Activated CD8-positive, alpha-beta memory T cell treated with anti-CD3 and anti-CD28 coated beads for 24 hours (primary cell): ENCODE measurements around the gene RBMS3.
"Not testable (repeated sequence)": the region's sequence is repeated elsewhere in the genome, so short reads cannot be mapped to it uniquely, and the experiment has no call there.

Experiments used
- DNase-seq: peaks from one replicate; pipeline ENCODE4 v3.0.0-alpha.2; 2020

Gene RBMS3

DNA sequence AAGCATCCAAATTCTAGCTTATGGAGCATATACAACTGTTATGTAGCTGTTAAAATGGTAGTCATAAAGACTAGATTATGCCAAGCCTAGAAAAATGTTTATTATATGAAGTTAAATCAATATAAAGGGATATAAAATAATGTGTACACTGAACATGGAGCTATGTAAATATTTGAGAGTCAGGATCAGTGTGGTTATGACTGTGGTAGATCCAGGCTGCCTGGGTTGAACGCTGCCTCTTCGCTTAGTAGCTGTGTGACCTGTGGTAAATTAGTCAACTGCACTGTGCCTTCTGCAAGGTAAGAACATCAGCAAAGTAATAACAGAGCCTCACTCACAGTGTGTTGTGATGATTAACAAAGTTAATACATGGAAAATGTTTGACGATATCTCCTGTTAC lies 212.2 kb downstream of the RBMS3 start:
- no peak for DNase-seq

DNA sequence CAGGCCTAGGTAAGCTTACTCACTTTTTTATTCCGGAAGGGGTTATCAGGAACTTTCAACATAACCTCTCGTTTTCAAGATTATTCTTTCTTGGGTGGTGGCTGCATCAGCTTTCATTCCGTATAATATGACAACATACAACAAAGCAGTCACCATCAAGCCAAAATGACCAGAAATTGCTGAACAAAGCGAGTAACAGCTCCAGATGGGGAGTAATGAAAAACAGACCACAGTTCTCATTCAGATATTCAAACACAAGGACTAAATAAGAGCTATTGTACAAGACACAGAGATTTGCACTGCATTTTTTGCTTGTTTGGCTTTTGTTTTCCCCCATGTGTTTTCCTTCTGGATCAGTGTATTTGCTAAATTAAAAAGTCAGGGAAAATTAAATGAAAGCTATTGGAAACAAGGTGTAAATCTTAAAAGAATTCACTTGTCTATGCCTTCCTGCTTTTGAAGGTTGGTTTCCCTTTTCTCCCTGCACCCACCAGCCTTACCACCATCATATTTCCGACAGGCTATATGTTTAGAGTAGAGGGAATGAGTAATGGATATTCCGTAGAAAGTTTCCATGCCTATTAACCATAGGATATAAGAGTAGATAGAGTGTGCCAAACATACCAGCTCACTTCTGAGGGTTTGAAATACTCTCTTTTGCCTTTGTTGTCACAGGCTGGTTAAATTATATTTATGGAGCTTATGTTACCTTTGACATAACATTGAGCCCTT lies 213.6 kb downstream of the RBMS3 start:
- no peak for DNase-seq

DNA sequence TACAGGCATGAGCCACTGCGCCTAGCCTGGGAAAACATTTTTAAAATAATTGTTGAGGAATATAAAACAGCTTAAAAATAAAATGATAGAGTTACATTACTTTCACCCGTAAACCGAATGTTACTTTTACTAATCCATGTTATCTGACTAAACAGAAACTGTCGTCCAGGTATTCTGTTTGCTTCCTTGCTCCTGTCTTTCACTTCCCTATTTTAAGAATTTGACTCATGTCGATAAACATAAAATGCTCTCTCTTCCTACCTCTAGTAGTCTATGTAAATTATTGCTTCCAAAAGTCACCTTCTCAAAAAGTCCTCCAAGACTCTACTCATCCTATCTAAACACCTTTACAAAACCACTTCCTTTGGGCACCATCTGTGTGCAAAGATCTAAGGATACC lies 216.4 kb downstream of the RBMS3 start:
- DNase-seq: no peak

DNA sequence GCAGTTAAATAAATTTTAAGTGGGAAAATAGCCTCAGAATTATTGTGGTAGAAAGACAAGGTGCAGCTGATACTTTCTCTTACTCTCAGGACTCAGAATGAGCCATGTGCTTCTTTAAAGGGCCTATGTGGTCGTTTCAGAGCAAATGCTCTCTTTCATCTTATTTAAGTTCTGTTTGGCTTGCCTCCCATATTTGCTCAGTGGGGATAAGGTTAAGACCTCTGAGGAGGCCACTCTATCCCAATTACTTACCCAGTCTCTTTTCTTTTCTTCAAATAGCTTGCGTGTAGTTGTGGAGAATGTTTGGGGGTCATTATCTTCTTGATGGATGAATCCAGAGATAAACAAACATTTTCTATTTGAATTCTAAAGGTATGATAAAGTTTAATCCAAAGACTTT lies 221.9 kb downstream of the RBMS3 start:
- DNase-seq: no peak

DNA sequence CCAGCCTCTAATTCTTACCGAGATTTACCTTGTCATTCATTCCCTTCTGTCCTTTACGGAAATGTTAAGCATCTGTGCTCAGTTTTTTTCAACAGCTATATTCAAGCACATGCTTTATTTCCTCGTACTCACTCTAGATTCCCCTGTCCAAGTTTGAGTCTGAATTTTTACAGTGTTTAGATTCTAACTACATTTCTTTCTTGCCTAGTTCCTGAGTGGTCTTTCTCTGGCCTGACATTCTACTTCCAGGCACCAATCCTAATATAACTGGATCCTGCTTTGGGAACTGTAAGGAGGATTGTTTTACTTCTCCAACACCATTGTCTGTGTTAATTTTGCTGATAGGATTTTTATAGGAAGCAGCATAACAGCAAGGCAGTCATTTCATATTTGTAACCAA lies 222.4 kb downstream of the RBMS3 start:
- DNase-seq: no peak

DNA sequence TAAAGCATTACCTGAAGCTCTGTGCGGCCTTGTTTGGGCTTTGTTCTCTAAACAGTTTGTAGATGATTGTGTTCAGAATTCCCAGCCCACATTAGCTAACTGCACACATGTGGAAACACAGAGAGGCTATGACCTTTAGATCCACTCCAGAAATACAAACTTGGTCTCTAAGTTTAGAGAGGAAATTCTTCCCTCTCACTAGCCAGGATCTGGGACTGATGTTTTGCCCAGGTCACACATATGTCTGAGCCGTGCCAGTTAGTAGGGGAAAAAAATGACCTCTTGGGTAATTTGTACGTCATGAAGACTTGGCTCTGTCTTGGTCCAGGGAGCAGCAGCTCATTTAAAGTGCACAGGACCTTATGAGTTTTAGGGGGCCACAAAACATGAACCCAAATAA lies 223.1 kb downstream of the RBMS3 start:
- DNase-seq: no peak

DNA sequence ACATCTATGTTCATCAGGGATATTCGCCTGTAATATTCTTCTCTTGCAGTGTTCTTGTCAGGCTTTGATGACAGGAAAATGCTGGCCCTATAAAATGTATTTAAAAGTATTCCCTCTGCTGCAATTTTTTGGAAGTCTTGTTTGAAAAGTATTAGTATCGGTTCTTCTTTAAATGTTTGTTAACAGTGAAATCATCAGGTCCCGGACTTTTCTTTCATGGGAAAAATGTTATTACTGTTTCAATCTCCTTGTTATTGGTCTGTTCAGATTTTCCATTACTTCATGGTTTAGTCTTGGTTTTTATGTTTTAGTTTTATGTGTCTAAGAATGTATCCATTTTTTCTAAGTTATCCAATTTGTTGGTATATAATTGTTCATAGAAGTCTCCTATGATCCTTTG lies 225.6 kb downstream of the RBMS3 start:
- DNase-seq: no peak

DNA sequence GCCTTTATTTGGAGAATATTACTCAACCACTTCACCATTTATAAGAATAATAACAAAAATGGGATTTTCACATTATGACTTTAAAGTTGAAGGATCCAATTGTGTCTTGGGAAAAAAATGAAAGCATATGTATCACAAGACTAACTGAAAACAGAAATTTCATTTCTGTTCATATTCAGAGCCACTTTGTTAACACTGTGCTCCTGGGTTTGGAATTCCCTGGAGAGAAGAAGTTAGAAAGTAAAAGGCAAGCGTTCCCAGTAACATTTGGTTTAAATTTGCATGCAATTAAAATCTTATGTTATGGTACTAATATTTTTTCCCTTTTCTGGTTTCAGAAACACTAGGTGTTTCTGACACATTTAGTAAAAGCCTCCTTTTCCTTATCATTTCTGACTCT lies 230.8 kb downstream of the RBMS3 start:
- DNase-seq: no peak

DNA sequence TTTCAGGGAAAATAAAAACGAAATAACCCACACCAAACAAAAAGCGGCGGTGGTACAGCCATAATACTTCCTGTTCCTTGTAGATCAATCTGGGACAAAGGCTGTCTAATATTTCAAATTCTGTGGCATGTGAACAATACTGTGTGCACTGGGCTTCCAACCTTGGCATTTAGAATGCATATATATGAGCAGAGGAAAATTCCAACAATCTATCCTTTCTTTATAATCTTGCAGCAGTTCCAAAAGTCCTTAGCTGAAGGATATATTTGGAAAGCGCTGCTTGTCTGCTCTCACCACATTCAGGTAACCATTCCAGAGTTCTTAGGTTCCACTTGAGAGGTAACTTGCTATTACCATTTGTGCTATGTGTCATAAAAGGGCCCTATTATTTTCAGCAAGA lies 231.8 kb downstream of the RBMS3 start:
- DNase-seq: no peak

DNA sequence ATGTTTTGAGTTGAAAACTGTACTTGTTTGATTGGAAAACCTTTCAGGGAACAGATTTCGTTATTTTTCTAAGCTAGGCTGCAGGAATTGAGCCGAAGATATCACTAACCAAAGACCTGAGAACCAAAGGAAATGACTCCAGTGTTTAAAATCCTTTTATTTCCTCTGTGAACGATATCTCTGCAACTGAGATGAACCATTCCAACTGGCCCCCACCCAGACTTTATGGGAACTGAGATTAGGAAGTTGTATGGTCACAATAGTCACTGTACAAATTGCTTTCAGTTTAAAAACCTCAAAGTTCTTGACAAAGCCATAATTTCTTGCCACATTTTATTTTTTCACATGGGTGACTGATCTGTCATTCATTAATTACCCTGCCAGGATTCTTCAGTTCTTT lies 232.4 kb downstream of the RBMS3 start:
- no peak for DNase-seq

DNA sequence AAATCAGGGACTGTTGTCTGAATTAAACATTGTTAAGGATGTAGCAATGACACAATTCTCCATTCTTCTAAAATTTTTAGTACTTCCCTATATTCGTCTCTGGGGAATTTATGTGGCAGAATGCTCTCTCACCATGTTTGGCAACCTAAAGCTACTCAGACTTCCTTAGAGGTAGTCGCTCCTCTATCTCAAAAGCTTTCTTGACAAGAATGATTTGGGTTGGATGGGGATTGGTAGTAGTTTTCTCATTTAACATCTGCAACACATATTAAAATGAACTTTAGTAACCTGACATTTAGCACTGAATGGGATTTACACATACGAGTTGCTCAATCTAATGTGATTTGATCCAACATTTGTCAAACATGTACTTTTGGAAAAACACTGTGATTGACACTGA lies 233.3 kb downstream of the RBMS3 start:
- no peak for DNase-seq

DNA sequence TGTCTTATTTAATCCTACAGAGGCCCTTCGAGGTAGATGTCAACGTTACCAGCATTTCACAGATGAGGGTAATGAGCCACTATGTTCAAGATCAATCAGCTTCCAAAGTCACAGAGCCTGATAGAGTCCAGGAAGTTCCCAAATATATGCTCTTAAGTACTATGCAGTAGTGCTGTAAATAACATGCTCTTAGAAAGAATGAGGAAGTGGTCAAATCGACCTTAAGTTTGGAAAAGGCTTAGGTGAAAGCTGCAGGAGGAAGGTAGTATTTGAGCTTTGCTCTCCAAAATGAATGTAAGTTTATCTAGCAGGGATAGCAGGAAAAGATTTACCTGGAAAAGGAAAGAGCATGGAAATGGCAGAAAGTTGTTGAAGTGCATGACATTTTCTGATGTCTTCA lies 234.0 kb downstream of the RBMS3 start:
- no peak for DNase-seq

DNA sequence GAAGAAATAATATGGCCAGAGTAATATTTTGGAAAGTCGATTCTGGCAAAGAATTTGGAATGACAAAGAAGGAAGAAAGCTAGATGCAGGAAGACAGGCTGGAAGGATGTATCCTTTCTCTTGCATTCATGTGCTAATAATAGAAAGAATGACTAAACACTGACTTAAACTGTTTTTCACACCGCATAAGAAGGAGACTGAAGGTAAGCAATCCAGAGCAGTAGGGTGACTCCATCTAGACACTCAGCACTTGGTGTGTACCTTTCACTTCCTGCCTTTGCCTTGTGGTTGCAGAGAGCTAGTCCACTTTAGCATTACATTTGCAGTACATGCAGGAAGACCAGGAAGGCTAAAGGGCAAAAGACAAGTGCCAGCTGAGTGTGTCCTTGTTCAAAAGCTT lies 234.6 kb downstream of the RBMS3 start:
- no peak for DNase-seq

DNA sequence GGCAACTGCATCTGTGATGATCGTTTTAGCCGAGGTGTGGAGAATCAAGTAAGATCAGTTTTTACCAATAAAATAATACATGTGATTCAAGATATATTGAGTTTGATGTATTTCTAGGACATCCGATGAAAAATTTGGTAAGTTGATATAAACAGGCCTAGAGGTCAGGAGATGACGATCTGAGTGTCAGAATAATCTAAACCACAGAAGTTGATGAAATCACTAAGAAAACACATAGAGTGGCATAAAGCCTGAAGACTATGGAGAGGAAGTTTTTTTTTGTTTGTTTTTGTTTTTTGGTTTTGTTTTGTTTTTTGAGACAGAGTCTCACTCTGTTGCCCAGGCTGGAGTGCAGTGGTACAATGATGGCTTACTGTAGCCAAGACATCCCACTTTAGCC lies 235.3 kb downstream of the RBMS3 start:
- DNase-seq: no peak

DNA sequence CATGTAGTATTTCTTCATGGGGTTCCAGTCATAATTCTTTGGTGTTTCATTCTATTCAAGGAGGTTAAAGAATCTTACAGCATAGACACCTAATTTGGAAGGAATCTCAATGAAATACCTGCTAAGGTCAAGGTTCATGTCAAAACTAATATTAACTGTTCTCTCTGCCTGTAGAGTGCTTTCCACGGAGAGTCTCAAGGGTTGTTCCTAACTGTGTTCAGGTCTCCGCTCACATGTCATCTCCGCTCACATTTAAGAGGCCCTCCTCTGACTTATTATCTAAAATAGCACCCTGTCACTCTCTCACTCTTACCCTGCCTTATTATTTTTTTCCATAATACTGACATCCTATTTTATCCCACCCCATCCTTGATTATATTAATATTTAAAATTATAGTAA lies 239.9 kb downstream of the RBMS3 start:
- DNase-seq: no peak

DNA sequence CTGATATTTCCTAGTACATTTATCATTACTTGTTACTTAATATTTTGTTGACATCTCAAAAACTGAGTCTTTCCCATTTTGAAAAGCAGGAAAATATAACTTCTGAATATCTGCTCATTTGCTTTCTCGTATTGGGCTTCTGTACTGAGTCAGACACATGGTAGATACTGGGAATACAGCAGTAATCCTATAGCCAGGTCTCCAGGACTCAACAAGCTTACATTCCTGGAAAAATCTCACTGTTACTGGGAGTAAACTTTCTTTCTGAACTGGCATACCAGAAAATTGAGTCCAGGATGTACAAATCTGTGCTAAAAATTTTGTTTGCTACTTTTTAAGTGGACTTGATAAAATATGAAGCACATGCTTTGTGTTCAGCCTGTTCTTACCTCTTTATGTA lies 240.4 kb downstream of the RBMS3 start:
- no peak for DNase-seq

DNA sequence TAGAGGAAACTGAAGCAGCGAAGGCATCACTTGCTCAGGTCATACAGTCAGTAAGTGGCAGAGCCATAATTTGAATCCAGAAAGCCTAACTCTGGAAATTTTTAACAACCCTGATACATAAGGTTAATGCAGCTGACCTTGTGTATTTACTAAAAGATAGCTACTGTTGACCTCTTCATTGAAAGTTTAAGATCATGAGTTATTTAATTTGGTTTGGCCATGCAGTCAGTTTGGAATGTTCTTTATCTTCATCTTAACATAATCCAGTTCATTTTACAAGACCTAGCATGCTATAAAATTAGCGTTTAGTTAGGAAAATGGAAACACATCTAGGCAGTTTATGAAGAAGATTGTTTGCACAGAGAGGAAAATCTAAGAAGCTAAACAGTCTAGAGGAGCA lies 240.9 kb downstream of the RBMS3 start:
- DNase-seq: no peak

DNA sequence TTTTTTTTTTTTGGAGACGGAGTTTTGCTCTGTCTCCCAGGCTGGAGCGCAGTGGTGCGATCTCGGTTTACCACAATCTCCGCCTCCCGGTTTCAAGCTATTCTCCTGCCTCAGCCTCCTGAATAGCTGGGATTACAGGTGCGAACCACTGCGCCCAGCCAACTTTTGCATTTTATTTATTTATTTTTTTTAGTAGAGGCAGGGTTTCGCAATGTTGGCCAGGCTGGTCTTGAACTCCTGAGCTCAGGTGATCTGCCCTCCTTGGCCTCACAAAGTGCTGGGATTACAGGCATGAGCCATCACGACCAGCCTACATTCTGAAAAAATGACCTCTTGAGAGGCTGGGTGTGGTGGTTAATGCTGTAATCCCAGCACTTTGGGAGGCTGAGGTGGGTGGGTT lies 243.6 kb downstream of the RBMS3 start:
- not testable (repeated sequence) for DNase-seq

DNA sequence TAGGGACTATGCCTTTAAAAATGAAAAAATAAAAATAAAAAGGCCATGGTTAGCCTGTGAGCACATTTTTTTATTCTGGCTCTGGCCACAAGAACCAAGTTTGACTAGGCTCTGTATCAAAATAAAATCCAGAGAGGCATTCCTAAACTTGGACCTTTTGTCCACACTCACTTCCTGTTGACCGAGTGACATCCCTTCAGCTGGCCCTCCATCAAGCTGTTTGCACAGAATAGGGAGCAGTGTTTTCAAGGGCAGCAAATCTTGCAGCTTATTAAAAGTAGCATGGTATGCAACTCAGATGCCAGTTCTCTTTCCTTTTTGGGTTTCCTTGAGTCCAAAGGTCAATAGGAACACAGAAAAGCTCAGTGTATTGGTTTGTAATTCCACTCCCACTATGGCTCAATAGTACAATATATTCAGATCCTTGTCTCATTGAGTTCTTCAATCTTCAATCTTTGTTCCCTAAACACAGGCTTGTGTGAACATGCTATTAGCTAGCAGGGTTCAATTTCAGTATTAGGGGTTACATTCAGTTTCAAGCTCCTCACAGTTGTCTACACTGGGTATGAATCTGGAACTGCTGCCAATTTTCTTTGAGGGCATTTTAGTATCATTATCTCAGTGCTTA lies 244.5 kb downstream of the RBMS3 start:
- no peak for DNase-seq

DNA sequence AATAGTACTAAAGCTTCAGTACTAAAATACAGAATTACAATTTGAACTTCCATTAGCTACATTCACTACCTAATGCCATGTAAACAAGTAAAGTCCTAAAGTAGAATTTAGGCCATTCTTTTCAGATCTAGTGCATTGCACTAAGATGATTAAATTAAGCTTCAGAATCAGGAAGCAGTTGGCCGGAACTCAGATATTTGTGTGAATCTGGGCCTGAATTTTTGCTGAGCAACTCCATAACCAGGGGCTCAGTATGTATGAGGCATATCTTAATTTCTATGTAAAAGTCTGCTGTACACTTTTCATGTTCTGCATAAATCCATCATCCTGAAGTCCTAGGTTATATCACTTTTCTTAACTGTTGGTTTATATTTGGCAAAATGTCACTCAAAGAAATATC lies 246.4 kb downstream of the RBMS3 start:
- no peak for DNase-seq

DNA sequence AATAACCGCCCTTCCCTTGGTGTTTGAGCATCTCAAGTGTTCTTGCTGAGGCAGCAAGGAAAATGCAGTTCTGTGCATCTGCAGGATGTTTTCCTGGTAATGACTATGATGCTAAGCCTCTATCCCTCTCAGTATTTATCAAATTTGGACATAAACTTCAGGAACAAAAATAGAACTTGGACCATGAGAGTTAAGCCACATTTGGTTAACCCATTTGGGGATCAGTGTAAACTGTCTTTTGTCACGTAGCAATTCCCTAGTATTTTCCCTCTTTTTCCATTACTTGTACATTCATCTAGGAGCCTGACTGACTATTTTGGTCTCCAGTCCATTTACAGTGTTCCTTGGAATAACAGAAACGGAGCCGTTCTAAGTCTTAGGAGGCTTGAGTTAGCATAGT lies 250.8 kb downstream of the RBMS3 start:
- DNase-seq: no peak

DNA sequence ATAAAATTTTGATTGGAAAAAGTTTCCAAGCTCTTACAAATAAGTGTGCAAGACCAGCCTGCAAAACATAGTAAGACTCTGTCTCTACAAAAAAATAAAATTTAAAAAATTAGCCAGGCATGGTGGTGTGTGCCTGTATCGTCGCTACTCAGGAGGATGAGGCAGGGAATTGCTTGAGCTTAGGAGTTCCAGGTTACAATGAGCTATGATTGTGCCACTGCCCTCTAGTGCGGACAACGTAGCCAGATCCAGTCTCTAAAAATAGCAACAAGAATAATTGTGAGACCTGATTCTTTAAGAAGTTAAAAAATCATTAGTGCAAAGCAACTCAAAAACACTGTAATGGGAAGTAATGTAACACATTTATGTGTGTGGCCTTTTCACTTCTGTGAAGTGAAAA lies 251.6 kb downstream of the RBMS3 start:
- DNase-seq: no peak

DNA sequence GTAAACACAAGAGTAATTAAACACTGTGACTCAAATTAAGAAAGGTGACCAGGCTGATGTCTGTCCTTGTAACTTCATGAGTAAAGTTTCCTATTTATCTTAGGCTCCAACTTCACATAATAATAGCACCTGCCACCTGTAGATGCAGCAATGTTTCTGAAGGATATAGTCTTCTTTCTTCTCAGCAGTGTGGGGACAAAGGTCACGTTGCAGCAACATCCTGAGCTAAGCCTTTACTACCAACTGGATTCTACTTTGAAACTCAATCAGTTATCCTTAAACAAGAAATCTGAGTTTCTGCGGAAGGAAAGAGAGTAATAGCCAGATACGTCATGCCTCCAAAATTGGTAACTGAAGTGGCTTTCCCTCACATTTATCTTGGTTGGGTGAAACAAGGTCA lies 253.1 kb downstream of the RBMS3 start:
- DNase-seq: no peak

DNA sequence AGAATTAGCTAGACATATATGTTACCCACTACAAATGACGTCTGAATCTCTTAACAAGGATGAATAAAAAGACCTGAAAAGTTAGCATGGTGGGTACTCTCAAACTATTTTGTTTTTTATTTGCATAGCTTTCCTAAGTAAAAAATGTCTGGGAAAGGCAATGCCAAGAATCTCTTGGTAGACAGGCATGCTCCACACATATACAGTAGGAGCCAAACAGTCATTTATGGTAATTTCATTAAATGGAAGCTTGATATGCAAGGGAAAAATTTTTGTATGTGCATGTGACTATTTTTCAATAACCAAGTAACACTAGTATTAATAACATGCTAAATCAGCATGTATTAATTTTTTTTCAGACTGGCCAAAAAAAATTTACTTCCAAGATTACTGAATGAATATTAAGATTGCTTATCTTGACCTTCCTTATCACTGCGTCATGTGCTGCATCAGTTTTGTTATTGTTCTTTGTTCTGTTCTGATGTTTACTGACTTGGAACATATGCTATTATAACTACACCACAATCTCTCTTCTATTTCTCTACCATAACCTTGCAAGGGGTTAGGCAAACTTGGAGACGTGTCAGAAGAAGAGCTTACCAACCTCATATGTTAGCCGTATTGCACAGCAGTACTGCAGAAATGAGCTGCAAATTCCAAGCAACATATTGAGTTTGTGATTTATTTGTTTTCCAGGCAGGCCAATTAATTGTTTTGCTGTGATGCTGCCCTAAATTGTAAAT lies 255.3 kb downstream of the RBMS3 start:
- no peak for DNase-seq
